Measurements from ENCODE around the gene SNRPA1.

SNRPA1 gene

DNA sequence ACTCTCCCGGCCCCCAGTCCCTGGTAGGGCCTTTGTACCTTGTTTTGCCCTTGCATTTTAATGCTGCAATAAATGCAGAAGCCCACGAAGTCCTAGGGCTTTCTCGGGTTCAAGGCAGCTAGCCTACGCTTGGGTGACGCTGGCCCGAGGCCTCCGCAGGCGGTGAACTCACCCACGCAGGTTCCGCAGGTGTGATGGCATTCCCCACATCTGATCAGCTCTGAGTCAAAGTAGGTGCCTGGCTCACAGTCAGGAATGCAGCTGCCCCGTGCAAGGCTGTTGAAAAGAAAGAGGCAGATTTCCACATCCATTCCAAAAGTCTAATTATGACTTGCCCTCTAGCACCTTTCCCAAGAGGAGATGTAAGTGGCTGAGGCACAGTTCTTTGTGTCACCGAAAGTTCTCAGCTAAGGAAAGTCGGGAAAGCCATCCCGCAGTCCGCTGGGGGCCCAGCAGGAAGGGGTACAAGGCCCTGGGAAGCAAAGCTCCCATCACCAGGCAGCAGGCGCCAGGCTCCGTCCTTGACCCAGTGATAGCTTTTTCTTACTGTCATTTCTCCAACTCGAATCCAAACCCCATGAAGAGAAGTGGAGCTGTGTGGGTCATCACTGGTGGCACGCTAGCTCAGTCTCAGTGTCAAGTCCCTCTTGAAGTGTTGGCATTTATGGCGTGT, 23.2 kb upstream of the SNRPA1 start:
- no peak overlapping the region for H3K27ac ChIP-seq (ENCODE audit: low read length)
- H3K36me3 ChIP-seq (ENCODE audit: control insufficient read depth in 2 of 2, insufficient read depth in 2 of 2, low read length in 2 of 2): peaks cover 0 to 2% of the 10 kb centered on the region in 2 donors

DNA sequence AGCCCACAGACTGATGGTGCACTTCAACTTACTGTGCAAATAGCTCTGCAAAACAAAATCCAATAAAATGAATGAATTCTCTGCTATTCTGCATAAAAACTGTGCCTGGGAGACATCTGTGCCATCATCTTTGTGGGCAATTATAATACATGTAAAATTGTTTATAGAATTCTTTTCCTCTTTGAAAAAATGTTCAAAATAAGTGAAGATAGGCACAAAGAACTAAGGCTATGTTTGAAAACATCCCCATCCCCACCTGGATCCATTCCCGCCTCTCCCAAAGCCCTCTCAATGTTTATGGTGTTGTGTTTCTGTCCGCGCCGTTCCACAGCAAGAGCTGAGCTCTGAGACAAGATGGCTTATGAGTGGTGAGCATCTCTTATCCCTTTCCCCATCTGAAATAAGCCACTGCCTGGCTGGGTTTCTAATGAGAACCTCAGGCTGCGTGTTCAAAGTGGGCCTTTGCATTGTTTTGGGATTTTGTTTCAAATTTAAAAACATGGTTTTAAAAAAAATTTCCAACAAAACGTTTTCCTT, 22.4 kb upstream of the SNRPA1 start:
- H3K27me3 ChIP-seq (ENCODE audit: control insufficient read depth in 1 of 2, insufficient read depth in 2 of 2, low read length in 2 of 2): no peaks in the 10 kb centered on the region

More for the DNA sequence above, 23.2 kb upstream of the SNRPA1 start:
- Histone ChIP-seq H3K9me3 (ENCODE audit: control insufficient read depth in 2 of 2, low read length in 2 of 2) (no peaks in the 10 kb centered on the region), H3K4me3 (ENCODE audit: low read length in 2 of 2) (no peak overlapping the region), H3K9ac (ENCODE audit: low read length in 2 of 2) (no peak overlapping the region), H3K27me3 (ENCODE audit: control insufficient read depth in 1 of 2, insufficient read depth in 2 of 2, low read length in 2 of 2) (no peaks in the 10 kb centered on the region), H3K4me1 (ENCODE audit: control insufficient read depth, insufficient read depth, low read length) (no peaks in the 10 kb centered on the region)

GRCh38 chr15:101316529-101316928, 21.5 kb upstream of the SNRPA1 start:
- Histone ChIP-seq H3K4me3 (ENCODE audit: low read length in 2 of 2) (no peak overlapping the region), H3K27me3 (ENCODE audit: control insufficient read depth in 1 of 2, insufficient read depth in 2 of 2, low read length in 2 of 2) (no peaks in the 10 kb centered on the region), H3K9me3 (ENCODE audit: control insufficient read depth in 2 of 2, low read length in 2 of 2) (no peaks in the 10 kb centered on the region), H3K4me1 (ENCODE audit: control insufficient read depth, insufficient read depth, low read length) (no peaks in the 10 kb centered on the region), H3K27ac (ENCODE audit: low read length) (no peak overlapping the region), H3K36me3 (ENCODE audit: control insufficient read depth in 2 of 2, insufficient read depth in 2 of 2, low read length in 2 of 2) (no peaks in the 10 kb centered on the region), H3K9ac (ENCODE audit: low read length in 2 of 2) (no peak overlapping the region)

More for the DNA sequence above, 22.4 kb upstream of the SNRPA1 start:
- H3K36me3 ChIP-seq (ENCODE audit: control insufficient read depth in 2 of 2, insufficient read depth in 2 of 2, low read length in 2 of 2): peaks cover 0 to 2% of the 10 kb centered on the region in 2 donors
- H3K27ac ChIP-seq (ENCODE audit: low read length): no peak overlapping the region
- no peak overlapping the region for H3K9ac ChIP-seq (ENCODE audit: low read length in 2 of 2)
- no peaks in the 10 kb centered on the region for H3K4me1 ChIP-seq (ENCODE audit: control insufficient read depth, insufficient read depth, low read length)
- H3K4me3 ChIP-seq (ENCODE audit: low read length in 2 of 2): no peak overlapping the region
- no peaks in the 10 kb centered on the region for H3K9me3 ChIP-seq (ENCODE audit: control insufficient read depth in 2 of 2, low read length in 2 of 2)

DNA sequence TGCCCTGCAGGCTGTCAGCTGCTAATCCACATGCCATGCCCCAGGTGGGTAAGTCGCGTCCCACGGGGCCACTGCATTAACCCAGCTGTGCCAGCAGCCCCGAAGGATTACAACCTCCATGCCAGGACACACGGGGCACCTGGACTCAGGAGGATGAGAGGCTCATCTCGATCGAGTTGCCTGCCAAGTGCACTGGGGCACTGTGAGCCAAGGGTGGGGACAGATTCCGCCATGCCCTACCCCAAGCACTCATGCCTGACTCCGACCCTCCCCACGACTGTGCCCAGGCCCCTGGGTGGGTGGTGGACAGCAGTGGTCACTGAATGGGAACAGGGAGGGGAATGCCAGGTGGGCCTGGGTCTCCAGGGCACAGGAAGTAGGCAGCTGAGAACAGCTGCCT, 20.7 kb upstream of the SNRPA1 start:
- no peak overlapping the region for H3K27ac ChIP-seq (ENCODE audit: low read length)
- H3K36me3 ChIP-seq (ENCODE audit: control insufficient read depth in 2 of 2, insufficient read depth in 2 of 2, low read length in 2 of 2): no peaks in the 10 kb centered on the region
- no peaks in the 10 kb centered on the region for H3K27me3 ChIP-seq (ENCODE audit: control insufficient read depth in 1 of 2, insufficient read depth in 2 of 2, low read length in 2 of 2)
- H3K4me3 ChIP-seq (ENCODE audit: low read length in 2 of 2): no peak overlapping the region
- H3K9ac ChIP-seq (ENCODE audit: low read length in 2 of 2): no peak overlapping the region
- H3K4me1 ChIP-seq (ENCODE audit: control insufficient read depth, insufficient read depth, low read length): no peaks in the 10 kb centered on the region
- no peaks in the 10 kb centered on the region for H3K9me3 ChIP-seq (ENCODE audit: control insufficient read depth in 2 of 2, low read length in 2 of 2)

GRCh38 chr15:101314336-101315125, 19.5 kb upstream of the SNRPA1 start:
- Histone ChIP-seq H3K9ac (ENCODE audit: low read length in 2 of 2) (no peak overlapping the region), H3K27ac (ENCODE audit: low read length) (no peak overlapping the region), H3K36me3 (ENCODE audit: control insufficient read depth in 2 of 2, insufficient read depth in 2 of 2, low read length in 2 of 2) (no peaks in the 10 kb centered on the region), H3K9me3 (ENCODE audit: control insufficient read depth in 2 of 2, low read length in 2 of 2) (no peaks in the 10 kb centered on the region), H3K4me1 (ENCODE audit: control insufficient read depth, insufficient read depth, low read length) (no peaks in the 10 kb centered on the region), H3K27me3 (ENCODE audit: control insufficient read depth in 1 of 2, insufficient read depth in 2 of 2, low read length in 2 of 2) (no peaks in the 10 kb centered on the region), H3K4me3 (ENCODE audit: low read length in 2 of 2) (no peak overlapping the region)

DNA sequence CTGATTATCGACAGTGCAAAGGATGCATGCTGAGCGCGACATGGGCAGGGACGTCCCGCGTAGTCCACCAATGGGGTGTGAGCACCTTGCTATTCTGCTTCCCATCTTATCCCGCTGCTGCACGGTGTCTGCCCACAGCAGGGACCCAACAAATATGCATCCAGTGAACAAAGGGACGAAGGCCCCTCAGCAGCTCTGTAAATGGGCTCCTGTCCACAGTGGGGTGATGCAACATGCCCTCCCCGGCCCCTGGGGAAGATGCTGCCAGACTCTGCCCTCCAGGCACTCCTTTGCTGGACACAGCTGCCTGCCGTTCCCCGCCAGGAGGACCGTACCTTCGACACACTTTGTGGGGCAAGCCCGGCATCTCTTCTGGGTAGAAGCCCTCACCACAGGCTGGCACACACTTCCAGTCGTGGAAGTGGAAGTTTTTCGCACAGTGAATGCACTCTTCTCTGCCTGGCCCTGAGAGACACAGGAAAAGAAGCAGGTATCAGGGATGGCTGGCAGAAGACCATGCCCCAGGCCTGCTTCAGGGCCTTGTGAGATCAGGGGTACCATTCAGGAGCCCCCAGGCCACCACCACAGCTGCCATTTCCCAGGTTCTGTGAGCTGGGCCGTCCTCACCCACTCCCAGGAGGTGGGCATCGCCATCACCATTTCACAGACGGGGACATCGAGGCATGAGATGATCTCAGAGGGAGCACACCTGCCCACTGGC, 18.2 kb upstream of the SNRPA1 start:
- Histone ChIP-seq H3K4me1 (ENCODE audit: control insufficient read depth, insufficient read depth, low read length) (no peaks in the 10 kb centered on the region), H3K36me3 (ENCODE audit: control insufficient read depth in 2 of 2, insufficient read depth in 2 of 2, low read length in 2 of 2) (no peaks in the 10 kb centered on the region), H3K9ac (ENCODE audit: low read length in 2 of 2) (no peak overlapping the region), H3K27me3 (ENCODE audit: control insufficient read depth in 1 of 2, insufficient read depth in 2 of 2, low read length in 2 of 2) (no peaks in the 10 kb centered on the region), H3K9me3 (ENCODE audit: control insufficient read depth in 2 of 2, low read length in 2 of 2) (no peaks in the 10 kb centered on the region), H3K27ac (ENCODE audit: low read length) (no peak overlapping the region), H3K4me3 (ENCODE audit: low read length in 2 of 2) (no peak overlapping the region)

DNA sequence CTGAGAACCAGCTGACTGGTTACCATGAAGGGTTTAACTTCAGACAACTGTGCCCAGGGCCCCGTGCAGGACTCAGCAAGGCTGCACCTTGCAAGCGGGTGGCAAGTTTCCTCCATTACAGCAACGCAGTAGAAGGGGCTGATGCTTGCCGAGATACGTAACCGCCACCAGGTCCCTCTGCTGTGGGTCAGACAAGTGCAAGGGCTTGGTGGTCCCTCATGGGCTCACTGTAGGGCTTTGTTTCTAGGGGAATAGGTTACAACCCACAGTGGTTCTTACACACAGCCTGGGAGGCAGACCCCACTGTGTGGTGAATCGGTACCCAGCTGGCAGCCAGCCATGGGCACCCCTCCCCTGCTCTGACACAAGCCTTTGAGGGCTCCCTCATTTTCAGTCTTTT, 15.5 kb upstream of the SNRPA1 start:
- no peaks in the 10 kb centered on the region for H3K4me1 ChIP-seq (ENCODE audit: control insufficient read depth, insufficient read depth, low read length)
- H3K4me3 ChIP-seq (ENCODE audit: low read length in 2 of 2): no peak overlapping the region
- H3K9ac ChIP-seq (ENCODE audit: low read length in 2 of 2): no peak overlapping the region
- H3K27me3 ChIP-seq (ENCODE audit: control insufficient read depth in 1 of 2, insufficient read depth in 2 of 2, low read length in 2 of 2): no peaks in the 10 kb centered on the region
- H3K9me3 ChIP-seq (ENCODE audit: control insufficient read depth in 2 of 2, low read length in 2 of 2): no peaks in the 10 kb centered on the region
- H3K27ac ChIP-seq (ENCODE audit: low read length): no peak overlapping the region
- no peaks in the 10 kb centered on the region for H3K36me3 ChIP-seq (ENCODE audit: control insufficient read depth in 2 of 2, insufficient read depth in 2 of 2, low read length in 2 of 2)

DNA sequence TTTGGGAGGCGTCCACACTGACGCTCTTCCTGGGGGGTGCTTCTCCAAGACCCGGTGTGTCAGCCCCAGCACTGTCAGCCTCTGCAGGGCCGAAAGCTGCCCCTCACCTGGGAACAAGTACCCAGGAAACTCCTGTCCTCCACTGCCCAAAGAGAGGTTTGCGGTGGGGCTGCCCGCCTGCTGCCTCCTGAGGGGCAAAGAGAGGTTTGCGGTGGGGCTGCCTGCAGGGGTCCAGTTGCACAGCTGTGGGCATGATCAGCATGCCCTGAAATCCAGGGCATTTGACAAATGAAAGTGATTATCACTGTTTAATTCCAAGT, 15.1 kb upstream of the SNRPA1 start:
- no peaks in the 10 kb centered on the region for H3K27me3 ChIP-seq (ENCODE audit: control insufficient read depth in 1 of 2, insufficient read depth in 2 of 2, low read length in 2 of 2)
- no peaks in the 10 kb centered on the region for H3K9me3 ChIP-seq (ENCODE audit: control insufficient read depth in 2 of 2, low read length in 2 of 2)
- no peak overlapping the region for H3K4me3 ChIP-seq (ENCODE audit: low read length in 2 of 2)
- no peak overlapping the region for H3K27ac ChIP-seq (ENCODE audit: low read length)
- no peak overlapping the region for H3K9ac ChIP-seq (ENCODE audit: low read length in 2 of 2)
- no peaks in the 10 kb centered on the region for H3K4me1 ChIP-seq (ENCODE audit: control insufficient read depth, insufficient read depth, low read length)
- no peaks in the 10 kb centered on the region for H3K36me3 ChIP-seq (ENCODE audit: control insufficient read depth in 2 of 2, insufficient read depth in 2 of 2, low read length in 2 of 2)

GRCh38 chr15:101309436-101310160, 14.6 kb upstream of the SNRPA1 start:
- Histone ChIP-seq H3K4me1 (ENCODE audit: control insufficient read depth, insufficient read depth, low read length) (no peaks in the 10 kb centered on the region), H3K36me3 (ENCODE audit: control insufficient read depth in 2 of 2, insufficient read depth in 2 of 2, low read length in 2 of 2) (no peaks in the 10 kb centered on the region), H3K4me3 (ENCODE audit: low read length in 2 of 2) (no peak overlapping the region), H3K9ac (ENCODE audit: low read length in 2 of 2) (no peak overlapping the region), H3K9me3 (ENCODE audit: control insufficient read depth in 2 of 2, low read length in 2 of 2) (no peaks in the 10 kb centered on the region), H3K27ac (ENCODE audit: low read length) (no peak overlapping the region), H3K27me3 (ENCODE audit: control insufficient read depth in 1 of 2, insufficient read depth in 2 of 2, low read length in 2 of 2) (no peaks in the 10 kb centered on the region)

GRCh38 chr15:101308604-101309435, 13.8 kb upstream of the SNRPA1 start:
- H3K4me3 ChIP-seq (ENCODE audit: low read length in 2 of 2): no peak overlapping the region
- no peaks in the 10 kb centered on the region for H3K4me1 ChIP-seq (ENCODE audit: control insufficient read depth, insufficient read depth, low read length)
- H3K27me3 ChIP-seq (ENCODE audit: control insufficient read depth in 1 of 2, insufficient read depth in 2 of 2, low read length in 2 of 2): no peaks in the 10 kb centered on the region
- no peaks in the 10 kb centered on the region for H3K9me3 ChIP-seq (ENCODE audit: control insufficient read depth in 2 of 2, low read length in 2 of 2)
- H3K36me3 ChIP-seq (ENCODE audit: control insufficient read depth in 2 of 2, insufficient read depth in 2 of 2, low read length in 2 of 2): no peaks in the 10 kb centered on the region
- H3K9ac ChIP-seq (ENCODE audit: low read length in 2 of 2): no peak overlapping the region
- no peak overlapping the region for H3K27ac ChIP-seq (ENCODE audit: low read length)
